Placental epithelial cell (primary cell): ENCODE data around the gene KRT82. TPM values are rescaled to one million over a fixed set of nuclear protein-coding genes. Genes with fewer than 3 reads are reported as not detected.

Experiments used
- total RNA-seq: library from RNA; depleted of rRNA; stranded (reverse); fragments of >200 nt; gene quantifications from 2 replicates; pipeline ENCODE4 v1.2.3, GENCODE V29; 2012

KRT82 gene
- total RNA-seq: not detected in 2 replicates

DNA sequence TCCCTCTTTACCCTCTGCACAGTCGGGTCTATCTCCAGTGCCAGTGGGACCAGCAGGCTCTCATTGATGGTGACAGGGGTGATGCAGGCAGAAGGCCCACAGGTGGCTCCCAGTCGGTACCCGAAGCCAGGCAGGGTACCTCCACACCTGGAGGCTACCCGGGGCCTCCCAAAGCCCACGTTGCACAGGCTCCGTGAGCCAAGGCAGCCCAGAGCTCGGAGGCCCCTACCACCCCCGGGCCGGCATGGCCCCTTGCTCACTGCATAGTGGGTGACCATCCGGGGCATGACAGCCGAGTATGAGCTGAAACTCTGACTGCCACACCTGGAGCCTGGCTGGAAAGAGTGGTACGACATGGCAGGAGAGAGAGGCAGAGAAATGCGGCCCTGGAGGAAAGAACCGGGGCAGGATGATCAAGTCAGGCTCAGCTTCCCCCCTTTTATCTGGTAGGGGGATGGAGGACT, at the start of gene KRT82:
TSS of gene KRT82 (minus strand) at position 414 of the 464 bp plus-strand sequence. CDS start at position 356, 58 bp downstream.

DNA sequence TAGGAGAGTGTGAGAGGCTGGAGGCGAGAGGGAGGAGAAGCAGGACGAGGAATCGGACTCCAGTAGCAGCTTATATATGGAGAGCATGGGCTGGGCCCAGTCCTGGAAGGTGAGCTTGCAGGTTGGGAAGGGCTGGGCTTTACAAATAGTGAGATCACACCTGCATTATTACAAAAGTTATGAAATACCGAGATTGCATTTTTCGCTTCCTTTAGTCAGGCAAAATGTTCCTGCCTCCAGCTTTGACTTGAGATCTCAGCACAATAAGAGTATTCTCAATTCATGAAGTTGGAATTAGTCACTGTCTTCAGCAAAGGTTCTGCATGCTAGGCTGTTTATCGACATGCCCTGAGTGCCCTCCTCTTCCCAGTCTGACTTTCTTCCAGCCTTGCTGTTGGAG, 46.0 kb upstream of the KRT82 start, which contains the start of gene KRT6B:
TSS of gene KRT6B (minus strand) at position 46 of the 400 bp plus-strand sequence. CDS start 68 bp downstream, outside the sequence.

DNA sequence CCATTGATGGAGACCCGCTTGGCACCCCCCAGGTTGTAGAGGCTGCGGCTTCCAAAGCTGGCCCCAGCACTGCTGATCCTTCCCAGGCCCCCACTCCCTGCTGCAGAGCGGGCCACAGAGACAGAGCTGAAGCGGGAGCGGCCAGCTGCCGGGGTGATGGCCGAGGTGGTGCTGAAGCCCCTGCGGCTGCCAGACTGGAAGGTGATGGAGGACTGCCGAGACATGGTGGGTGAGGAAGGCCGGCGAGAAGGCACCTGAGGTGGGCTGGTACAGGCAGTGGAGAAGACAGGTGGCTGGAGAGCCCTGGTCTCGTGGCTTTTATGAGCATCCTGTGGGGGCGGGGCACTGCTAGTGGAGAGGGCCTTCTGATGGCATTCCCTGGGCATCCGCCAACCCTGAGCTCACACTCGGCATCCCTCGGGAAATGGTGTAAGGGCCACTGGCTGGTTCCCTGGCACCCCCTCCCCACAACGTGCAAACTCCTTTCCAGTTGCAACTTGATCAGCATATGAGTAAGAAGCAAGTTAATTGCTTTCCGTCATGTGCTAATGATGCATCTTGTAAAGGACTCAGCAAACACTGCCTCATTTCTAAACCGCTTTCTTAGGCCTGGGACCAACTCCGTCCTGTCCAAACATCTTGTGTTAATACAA, 28.1 kb upstream of the KRT82 start, which contains the start of gene KRT75:
TSS of gene KRT75 (minus strand) at position 291 of the 653 bp plus-strand sequence. CDS start at position 224, 67 bp downstream.

DNA sequence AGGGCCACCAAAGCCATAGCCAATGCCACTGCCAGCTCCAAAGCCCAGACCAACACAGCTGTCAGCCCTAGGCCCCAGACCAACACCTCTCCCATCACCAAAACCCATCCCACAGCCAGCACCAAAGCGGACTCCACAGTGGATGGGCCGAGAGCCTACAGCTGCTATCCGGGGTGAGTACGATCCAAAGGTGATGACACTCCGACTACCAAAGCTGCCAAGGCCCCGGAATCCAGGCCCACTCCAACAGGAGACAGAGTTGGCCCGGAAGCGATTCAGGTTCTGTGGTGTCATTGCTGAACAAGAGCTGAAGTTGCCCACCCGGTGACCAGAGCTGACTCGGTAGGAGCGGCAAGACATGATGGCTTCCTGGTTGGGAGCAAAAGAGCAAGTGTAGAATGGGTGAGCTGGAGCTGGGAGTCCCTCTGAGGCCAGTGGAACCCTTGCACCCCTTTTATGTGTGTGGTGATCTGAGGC, 20.9 kb downstream of the KRT82 start, which contains the start of gene KRT84:
TSS of gene KRT84 (minus strand) at position 427 of the 477 bp plus-strand sequence. CDS start at position 360, 67 bp downstream.

DNA sequence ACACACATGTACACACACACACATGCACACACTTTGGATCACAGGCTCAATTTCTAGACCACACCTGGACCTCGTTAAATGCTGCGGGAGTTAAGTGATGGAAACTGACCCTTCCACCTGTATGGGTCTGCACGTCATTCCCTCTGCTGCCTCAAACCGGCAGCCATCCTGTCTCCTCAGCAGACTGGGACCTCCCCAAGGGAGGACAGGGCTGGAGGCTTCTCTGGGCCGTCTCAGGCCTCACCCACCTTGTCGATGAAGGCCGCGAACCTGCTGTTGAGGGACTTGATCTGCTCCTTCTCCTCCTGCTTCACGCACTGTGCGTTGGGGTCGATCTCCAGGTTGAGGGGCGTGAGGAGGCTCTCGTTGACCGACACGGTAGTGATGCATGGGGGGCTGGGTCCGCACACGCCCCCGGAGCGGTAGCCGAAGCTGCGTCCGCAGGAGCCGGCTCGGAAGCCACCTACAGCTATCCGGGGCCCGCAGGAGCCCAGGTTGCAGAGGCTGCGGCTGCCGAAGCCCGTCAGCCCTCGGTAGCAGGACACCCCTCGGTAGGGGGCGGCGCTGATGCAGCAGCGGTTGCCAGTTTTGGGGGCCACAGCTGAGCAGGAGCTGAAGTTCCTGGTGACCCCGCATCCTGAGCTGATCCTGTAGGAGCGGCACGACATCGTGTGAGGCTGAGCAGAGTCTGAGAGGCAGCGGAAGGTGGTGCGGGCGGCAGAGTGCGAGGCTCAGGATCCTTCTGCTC, 39.2 kb downstream of the KRT82 start, which contains the start of gene KRT85:
TSS of gene KRT85 (minus strand) at position 744 of the 748 bp plus-strand sequence. CDS start at position 668, 76 bp downstream.

Other genes with a start within 250 kb of the KRT82 start
- 0.22 TPM in 1 of 2 replicates, not detected in the other for gene KRT80, start 214.3 kb downstream of the KRT82 start, total RNA-seq
- gene KRT7, start 173.1 kb downstream of the KRT82 start, total RNA-seq: 636 and 2,495 TPM in 2 replicates
- not detected in 2 replicates for gene KRT86, start 131.7 kb downstream of the KRT82 start, total RNA-seq
- gene KRT81, start 114.8 kb downstream of the KRT82 start, total RNA-seq: not detected in 2 replicates
- gene KRT83, start 84.9 kb downstream of the KRT82 start, total RNA-seq: not detected in 2 replicates
- under 0.01 TPM in 1 of 2 replicates, not detected in the other for gene KRT85, start 38.9 kb downstream of the KRT82 start, total RNA-seq
- not detected in 2 replicates for gene KRT84, start 20.7 kb downstream of the KRT82 start, total RNA-seq
- gene KRT75, start 28.0 kb upstream of the KRT82 start, total RNA-seq: not detected in 2 replicates
- gene KRT6B, start 45.8 kb upstream of the KRT82 start, total RNA-seq: 1.2 and 2.9 TPM in 2 replicates
- gene KRT6C, start 67.5 kb upstream of the KRT82 start, total RNA-seq: 6.3 and 9.3 TPM in 2 replicates
- gene KRT6A, start 86.9 kb upstream of the KRT82 start, total RNA-seq: 2,135 and 6,405 TPM in 2 replicates
- 884 and 2,107 TPM in 2 replicates for gene KRT5, start 114.1 kb upstream of the KRT82 start, total RNA-seq
- under 0.01 and 0.22 TPM in 2 replicates for gene KRT71, start 146.8 kb upstream of the KRT82 start, total RNA-seq
- not detected in 2 replicates for gene KRT74, start 167.5 kb upstream of the KRT82 start, total RNA-seq
- not detected in 2 replicates for gene KRT72, start 195.1 kb upstream of the KRT82 start, total RNA-seq
- not detected in 2 replicates for gene KRT73, start 212.2 kb upstream of the KRT82 start, total RNA-seq
- gene KRT2, start 245.9 kb upstream of the KRT82 start, total RNA-seq: not detected in 2 replicates